WTC11 (cell line): ENCODE measurements around the gene ETV6. TPM values are rescaled to one million over a fixed set of nuclear protein-coding genes. Genes with fewer than 3 reads are reported as not detected.

Source experiments
- ATAC-seq: fragments of 200-7000 bp; cut with Tn5 transposase; 2 replicates; pipeline ENCODE4 v1.10.0; 2021; ENCODE audit warnings: mild to moderate bottlenecking, moderate library complexity
- CTCF ChIA-PET: fragments of 300-600 bp; sonication (Branson Sonifier 250); formaldehyde crosslinking; loops from one replicate; lab custom pipeline; 2021; ENCODE audit warnings: antibody characterized with exemption; lab: Charles Lee
- POLR2A ChIA-PET: fragments of 350-600 bp; sonication (Branson Sonifier 250); formaldehyde crosslinking; loops from one replicate; lab custom pipeline; 2021; ENCODE audit warnings: antibody characterized with exemption; lab: Charles Lee
- DNase-seq: peaks from one replicate; pipeline ENCODE4 v3.0.0; 2021; ENCODE audit warnings: low spot score
- H3K27ac Mint-ChIP-seq: 2 replicates; pipeline ENCODE4 v1.8.0; 2021; ENCODE audit warnings: mixed read lengths
- H3K27me3 Mint-ChIP-seq: 2 replicates; pipeline ENCODE4 v1.8.0; 2021; ENCODE audit warnings: low read depth, mild to moderate bottlenecking, moderate library complexity, mixed read lengths
- H3K36me3 Mint-ChIP-seq: 2 replicates; pipeline ENCODE4 v1.8.0; 2021; ENCODE audit warnings: mixed read lengths
- H3K4me1 Mint-ChIP-seq: 2 replicates; pipeline ENCODE4 v1.8.0; 2022; ENCODE audit warnings: mixed read lengths
- H3K4me3 Mint-ChIP-seq: 2 replicates; pipeline ENCODE4 v1.8.0; 2021; ENCODE audit warnings: mild to moderate bottlenecking, moderate library complexity, mixed read lengths
- H3K9me3 Mint-ChIP-seq: 2 replicates; pipeline ENCODE4 v1.8.0; 2021; ENCODE audit warnings: mixed read lengths
- ATF6 ChIP-seq: sonication (generic); formaldehyde crosslinking; IDR thresholded peaks from 2 replicates; pipeline ENCODE4 v1.8.1; 2023; ENCODE audit warnings: mild to moderate bottlenecking, missing genetic modification reagents
- CDX4 ChIP-seq: fragments of 250-450 bp; sonication (Bioruptor Pico); IDR thresholded peaks from 2 replicates; pipeline ENCODE4 v1.9.0; 2021; ENCODE audit warnings: moderate library complexity, mild to moderate bottlenecking, inconsistent platforms, borderline replicate concordance
- ELF4 ChIP-seq: sonication (generic); formaldehyde crosslinking; IDR thresholded peaks from 2 replicates; pipeline ENCODE4 v1.8.1; 2022; ENCODE audit warnings: low read depth, mild to moderate bottlenecking, moderate library complexity, missing genetic modification reagents
- ESRRA ChIP-seq: sonication (generic); formaldehyde crosslinking; IDR thresholded peaks from 2 replicates; pipeline ENCODE4 v1.8.1; 2022; ENCODE audit warnings: mild to moderate bottlenecking, missing genetic modification reagents, borderline replicate concordance
- FOXK1 ChIP-seq: sonication (generic); formaldehyde crosslinking; IDR thresholded peaks from 2 replicates; pipeline ENCODE4 v1.8.0; 2022; ENCODE audit warnings: mild to moderate bottlenecking, moderate library complexity, missing genetic modification reagents
- FOXP4 ChIP-seq: sonication (generic); formaldehyde crosslinking; IDR thresholded peaks from 2 replicates; pipeline ENCODE4 v1.8.0; 2022; ENCODE audit warnings: mild to moderate bottlenecking, missing genetic modification reagents
- GRHL2 ChIP-seq: fragments of 250-450 bp; sonication (Bioruptor Pico); IDR thresholded peaks from 2 replicates; pipeline ENCODE4 v1.8.0; 2022; ENCODE audit warnings: mild to moderate bottlenecking, moderate library complexity; ENCODE audit not compliant: insufficient replicate concordance, severe bottlenecking
- MXD4 ChIP-seq: fragments of 250-450 bp; sonication (Bioruptor Pico); IDR thresholded peaks from 2 replicates; pipeline ENCODE4 v1.8.0; 2021; ENCODE audit warnings: mild to moderate bottlenecking, moderate library complexity, borderline replicate concordance
- MYBL2 ChIP-seq: sonication (generic); formaldehyde crosslinking; IDR thresholded peaks from 2 replicates; pipeline ENCODE4 v1.8.1; 2023; ENCODE audit warnings: mild to moderate bottlenecking, moderate library complexity, missing genetic modification reagents
- NFYB ChIP-seq: sonication (generic); formaldehyde crosslinking; conservative IDR thresholded peaks from 2 replicates; pipeline ENCODE4 v1.8.0; 2022; ENCODE audit warnings: low read depth, missing genetic modification reagents
- OVOL2 ChIP-seq: fragments of 250-450 bp; sonication (Bioruptor Pico); IDR thresholded peaks from 2 replicates; pipeline ENCODE4 v1.9.0; 2021; ENCODE audit warnings: mild to moderate bottlenecking, borderline replicate concordance
- PREB ChIP-seq: sonication (generic); formaldehyde crosslinking; IDR thresholded peaks from 2 replicates; pipeline ENCODE4 v1.8.1; 2022; ENCODE audit warnings: mild to moderate bottlenecking, missing genetic modification reagents, moderate library complexity, borderline replicate concordance
- USF2 ChIP-seq: sonication (generic); formaldehyde crosslinking; IDR thresholded peaks from 2 replicates; pipeline ENCODE4 v1.8.1; 2023; ENCODE audit warnings: mild to moderate bottlenecking, missing genetic modification reagents, moderate library complexity
- ZNF232 ChIP-seq: sonication (generic); formaldehyde crosslinking; IDR thresholded peaks from 2 replicates; pipeline ENCODE4 v1.8.0; 2022; ENCODE audit warnings: mild to moderate bottlenecking, missing genetic modification reagents
- ZNF281 ChIP-seq: sonication (generic); formaldehyde crosslinking; IDR thresholded peaks from 2 replicates; pipeline ENCODE4 v1.8.0; 2023; ENCODE audit warnings: mild to moderate bottlenecking, missing genetic modification reagents
- ZNF416 ChIP-seq: fragments of 250-450 bp; sonication (Bioruptor Pico); IDR thresholded peaks from 2 replicates; pipeline ENCODE4 v1.9.0; 2021; ENCODE audit warnings: mild to moderate bottlenecking, inconsistent platforms
- total RNA-seq: library from RNA; stranded (reverse); gene quantifications from 3 replicates; pipeline ENCODE4 v1.2.3, GENCODE V29; 2021

Gene ETV6
- total RNA-seq, 1 experiment from 2014 or later: 23.5 TPM

- Mint-ChIP-seq H3K4me3 (no peak overlapping the region), H3K27ac (no peak overlapping the region), H3K9me3 (peaks cover 5% of the 10 kb centered on the region), H3K36me3 (no peaks in the 10 kb centered on the region), H3K4me1 (peaks cover 40% of the 10 kb centered on the region), H3K27me3 (no peaks in the 10 kb centered on the region)
- POLR2A ChIA-PET: no interaction called here
- TF ChIP-seq CDX4 (CRISPR knock-in tag): no peak
- no peak for TF ChIP-seq GRHL2
- no peak for TF ChIP-seq USF2 (CRISPR knock-in tag)
- TF ChIP-seq FOXP4 (CRISPR knock-in tag): no peak
- TF ChIP-seq NFYB (CRISPR knock-in tag): no peak
- no peak for TF ChIP-seq ZNF232 (CRISPR knock-in tag)
- TF ChIP-seq OVOL2: no peak
- TF ChIP-seq ATF6 (CRISPR knock-in tag): no peak
- TF ChIP-seq ELF4 (CRISPR knock-in tag): no peak
- no peak for TF ChIP-seq MXD4 (CRISPR knock-in tag)
- no peak for TF ChIP-seq PREB
- TF ChIP-seq ZNF281: no peak
- TF ChIP-seq ZNF416: no peak
- no peak for TF ChIP-seq FOXK1 (CRISPR knock-in tag)
- no peak for TF ChIP-seq ESRRA (CRISPR knock-in tag)
- no peak for TF ChIP-seq MYBL2 (CRISPR knock-in tag)
- DNase-seq (no peak), ATAC-seq (no peak)
- CTCF ChIA-PET: no interaction called here
Measured at GRCh38 chr12:11787437-11787836, 138.0 kb downstream of the ETV6 start.
